Gastroesophageal sphincter (tissue), 3 donors: ENCODE measurements around the gene MZF1.

ENCODE experiments used
- CTCF ChIP-seq, 4 experiments: fragments of 200-600 bp in 2 of 4; fragments of 450-650 bp in 2 of 4; sonication (generic) in 1 of 4; IDR thresholded peaks; one replicate each; pipeline ENCODE4 v1.5.1; 2017 to 2019; ENCODE audit warnings: antibody characterized with exemption in 4 of 4, mild to moderate bottlenecking in 2 of 4, moderate library complexity in 2 of 4
- POLR2A ChIP-seq, 2 donors: fragments of 450-650 bp; IDR thresholded peaks; one replicate each; pipeline ENCODE4 v1.6.1; 2017; ENCODE audit warnings: antibody characterized with exemption in 2 of 2, mild to moderate bottlenecking in 2 of 2, moderate library complexity in 1 of 2
- POLR2AphosphoS5 ChIP-seq: sonication (generic); formaldehyde crosslinking; IDR thresholded peaks from one replicate; pipeline ENCODE4 v1.6.1; 2017; ENCODE audit warnings: antibody characterized with exemption

- TF ChIP-seq POLR2A (IDR thresholded peaks at IDR 0.05) (no peak), CTCF (IDR thresholded peaks at IDR 0.05) (no peak), POLR2AphosphoS5 (no peak)
These were observed 11.6 kb downstream of the MZF1 start for GRCh38 chr19:58561373-58562121.
